ENCODE measurements around the gene CLEC16A.

Gene CLEC16A

DNA sequence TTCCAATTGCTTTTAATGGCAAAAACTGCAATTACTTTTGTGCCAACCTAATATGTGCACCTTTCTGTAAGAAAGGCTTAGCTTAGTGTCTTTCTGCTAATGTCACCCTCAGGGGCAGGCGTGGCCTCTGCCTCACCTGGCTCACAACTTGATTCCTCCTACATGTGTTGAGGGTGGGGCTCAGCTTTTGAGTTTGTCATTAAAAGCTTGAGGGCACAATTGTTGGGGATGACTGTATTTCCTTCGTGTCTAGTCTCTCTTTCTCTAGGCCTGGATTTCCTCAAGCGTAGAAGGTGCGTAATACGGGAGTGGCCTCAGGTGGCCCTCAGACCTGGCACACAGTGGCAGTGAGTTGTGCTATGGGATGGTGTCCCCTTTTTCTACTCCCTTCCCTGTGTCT, 94.4 kb downstream of the CLEC16A start:
- TF ChIP-seq, protein P1, sequence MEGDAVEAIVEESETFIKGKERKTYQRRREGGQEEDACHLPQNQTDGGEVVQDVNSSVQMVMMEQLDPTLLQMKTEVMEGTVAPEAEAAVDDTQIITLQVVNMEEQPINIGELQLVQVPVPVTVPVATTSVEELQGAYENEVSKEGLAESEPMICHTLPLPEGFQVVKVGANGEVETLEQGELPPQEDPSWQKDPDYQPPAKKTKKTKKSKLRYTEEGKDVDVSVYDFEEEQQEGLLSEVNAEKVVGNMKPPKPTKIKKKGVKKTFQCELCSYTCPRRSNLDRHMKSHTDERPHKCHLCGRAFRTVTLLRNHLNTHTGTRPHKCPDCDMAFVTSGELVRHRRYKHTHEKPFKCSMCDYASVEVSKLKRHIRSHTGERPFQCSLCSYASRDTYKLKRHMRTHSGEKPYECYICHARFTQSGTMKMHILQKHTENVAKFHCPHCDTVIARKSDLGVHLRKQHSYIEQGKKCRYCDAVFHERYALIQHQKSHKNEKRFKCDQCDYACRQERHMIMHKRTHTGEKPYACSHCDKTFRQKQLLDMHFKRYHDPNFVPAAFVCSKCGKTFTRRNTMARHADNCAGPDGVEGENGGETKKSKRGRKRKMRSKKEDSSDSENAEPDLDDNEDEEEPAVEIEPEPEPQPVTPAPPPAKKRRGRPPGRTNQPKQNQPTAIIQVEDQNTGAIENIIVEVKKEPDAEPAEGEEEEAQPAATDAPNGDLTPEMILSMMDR (IDR thresholded peaks at IDR 0.05; ENCODE audit: insufficient read depth, low read length), result no peak
- no peak for TF ChIP-seq GABPA (IDR thresholded peaks at IDR 0.05; ENCODE audit: low read depth)
- TF ChIP-seq, protein P2, sequence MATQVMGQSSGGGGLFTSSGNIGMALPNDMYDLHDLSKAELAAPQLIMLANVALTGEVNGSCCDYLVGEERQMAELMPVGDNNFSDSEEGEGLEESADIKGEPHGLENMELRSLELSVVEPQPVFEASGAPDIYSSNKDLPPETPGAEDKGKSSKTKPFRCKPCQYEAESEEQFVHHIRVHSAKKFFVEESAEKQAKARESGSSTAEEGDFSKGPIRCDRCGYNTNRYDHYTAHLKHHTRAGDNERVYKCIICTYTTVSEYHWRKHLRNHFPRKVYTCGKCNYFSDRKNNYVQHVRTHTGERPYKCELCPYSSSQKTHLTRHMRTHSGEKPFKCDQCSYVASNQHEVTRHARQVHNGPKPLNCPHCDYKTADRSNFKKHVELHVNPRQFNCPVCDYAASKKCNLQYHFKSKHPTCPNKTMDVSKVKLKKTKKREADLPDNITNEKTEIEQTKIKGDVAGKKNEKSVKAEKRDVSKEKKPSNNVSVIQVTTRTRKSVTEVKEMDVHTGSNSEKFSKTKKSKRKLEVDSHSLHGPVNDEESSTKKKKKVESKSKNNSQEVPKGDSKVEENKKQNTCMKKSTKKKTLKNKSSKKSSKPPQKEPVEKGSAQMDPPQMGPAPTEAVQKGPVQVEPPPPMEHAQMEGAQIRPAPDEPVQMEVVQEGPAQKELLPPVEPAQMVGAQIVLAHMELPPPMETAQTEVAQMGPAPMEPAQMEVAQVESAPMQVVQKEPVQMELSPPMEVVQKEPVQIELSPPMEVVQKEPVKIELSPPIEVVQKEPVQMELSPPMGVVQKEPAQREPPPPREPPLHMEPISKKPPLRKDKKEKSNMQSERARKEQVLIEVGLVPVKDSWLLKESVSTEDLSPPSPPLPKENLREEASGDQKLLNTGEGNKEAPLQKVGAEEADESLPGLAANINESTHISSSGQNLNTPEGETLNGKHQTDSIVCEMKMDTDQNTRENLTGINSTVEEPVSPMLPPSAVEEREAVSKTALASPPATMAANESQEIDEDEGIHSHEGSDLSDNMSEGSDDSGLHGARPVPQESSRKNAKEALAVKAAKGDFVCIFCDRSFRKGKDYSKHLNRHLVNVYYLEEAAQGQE (IDR thresholded peaks at IDR 0.05; ENCODE audit: insufficient replicate concordance, low read depth), result no peak
- no peak for TF ChIP-seq POLR2AphosphoS5 (IDR thresholded peaks at IDR 0.05; ENCODE audit: low read depth)
- no peak for TF ChIP-seq SPI1 (IDR thresholded peaks at IDR 0.05; ENCODE audit: borderline replicate concordance, low read depth)
- Histone ChIP-seq H3K27me3 (ENCODE audit: insufficient read depth, poor library complexity, severe bottlenecking) (no peaks in the 10 kb centered on the region), H3K4me3 (replicated peaks; ENCODE audit: insufficient read depth, low read length) (no peak overlapping the region), H3K27ac (replicated peaks) (no peak overlapping the region)
- DNase-seq (ENCODE audit: low read depth in 1 of 2, low spot score in 1 of 2), result no peak

DNA sequence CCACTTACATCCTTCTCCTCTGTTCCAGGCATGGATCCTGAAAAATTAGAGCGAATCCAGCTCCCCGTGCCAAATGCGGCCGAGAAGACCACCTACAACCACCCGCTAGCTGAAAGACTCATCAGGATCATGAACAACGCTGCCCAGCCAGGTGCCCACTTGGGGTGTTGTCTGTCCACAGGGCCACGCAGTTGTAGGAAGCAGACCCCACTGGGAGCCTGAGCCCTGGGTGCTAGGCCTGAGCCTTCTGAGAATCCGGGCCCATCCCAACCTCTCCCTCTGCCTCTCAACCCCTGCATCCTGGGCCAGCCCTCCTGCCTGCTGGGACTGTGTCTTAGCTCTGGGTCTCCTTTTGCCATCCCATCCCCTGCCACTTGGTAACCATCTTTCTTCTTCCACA, 95.4 kb downstream of the CLEC16A start:
- no peaks in the 10 kb centered on the region for H3K27me3 ChIP-seq (ENCODE audit: insufficient read depth, poor library complexity, severe bottlenecking)
- DNase-seq (ENCODE audit: low read depth in 1 of 2, low spot score in 1 of 2), result no peak
- no peak overlapping the region for H3K27ac ChIP-seq (replicated peaks)
- no peak overlapping the region for H3K4me3 ChIP-seq (replicated peaks; ENCODE audit: insufficient read depth, low read length)
- TF ChIP-seq POLR2AphosphoS5 (IDR thresholded peaks at IDR 0.05; ENCODE audit: low read depth) (no peak), SPI1 (IDR thresholded peaks at IDR 0.05; ENCODE audit: borderline replicate concordance, low read depth) (no peak), GABPA (IDR thresholded peaks at IDR 0.05; ENCODE audit: low read depth) (no peak)
- TF ChIP-seq, protein P1 (IDR thresholded peaks at IDR 0.05; ENCODE audit: insufficient read depth, low read length), result no peak
- TF ChIP-seq, protein P2 (IDR thresholded peaks at IDR 0.05; ENCODE audit: insufficient replicate concordance, low read depth), result no peak

DNA sequence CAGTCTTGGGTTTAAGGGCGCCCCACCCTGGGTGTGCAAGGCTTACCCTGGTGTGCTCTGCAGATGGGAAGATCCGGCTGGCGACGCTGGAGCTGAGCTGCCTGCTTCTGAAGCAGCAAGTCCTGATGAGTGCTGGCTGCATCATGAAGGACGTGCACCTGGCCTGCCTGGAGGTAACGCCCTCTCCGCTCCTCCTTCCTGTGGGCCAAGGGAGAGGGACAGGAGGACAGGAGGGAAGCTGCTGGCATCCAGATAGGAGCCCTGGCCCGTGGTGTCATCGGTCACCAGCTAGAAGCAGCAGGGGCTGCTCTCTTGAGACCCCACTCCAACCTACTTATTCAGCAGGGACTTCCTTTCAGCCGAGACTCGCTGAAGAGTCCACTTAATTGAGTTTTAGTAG, 97.8 kb downstream of the CLEC16A start:
- no peak for DNase-seq (ENCODE audit: low read depth in 1 of 2, low spot score in 1 of 2)
- Histone ChIP-seq H3K27ac (replicated peaks) (no peak overlapping the region), H3K27me3 (ENCODE audit: insufficient read depth, poor library complexity, severe bottlenecking) (no peaks in the 10 kb centered on the region), H3K4me3 (replicated peaks; ENCODE audit: insufficient read depth, low read length) (no peak overlapping the region)
- TF ChIP-seq POLR2AphosphoS5 (IDR thresholded peaks at IDR 0.05; ENCODE audit: low read depth) (no peak), SPI1 (IDR thresholded peaks at IDR 0.05; ENCODE audit: borderline replicate concordance, low read depth) (no peak), GABPA (IDR thresholded peaks at IDR 0.05; ENCODE audit: low read depth) (no peak)
- TF ChIP-seq, protein P1 (IDR thresholded peaks at IDR 0.05; ENCODE audit: insufficient read depth, low read length), result no peak
- TF ChIP-seq, protein P2 (IDR thresholded peaks at IDR 0.05; ENCODE audit: insufficient replicate concordance, low read depth), result no peak

All from HL-60 (cell line).